H9 (cell line): ENCODE results near the gene DENND1A. TPM values are rescaled to one million over a fixed set of nuclear protein-coding genes. Genes with fewer than 3 reads are reported as not detected.

Experiments used
- DNase-seq: peaks from one replicate; pipeline ENCODE4 v3.0.0-alpha.2; 2017
- H2AFZ ChIP-seq: one replicate; pipeline ENCODE4 v1.6.1; 2013; ENCODE audit warnings: mild to moderate bottlenecking, low read length, control low read depth, moderate library complexity
- H2AK5ac ChIP-seq: 2 replicates; pipeline ENCODE4 v1.6.1; 2013; ENCODE audit warnings: low read length, control low read depth, mixed read lengths; ENCODE audit not compliant: insufficient read length
- H2BK120ac ChIP-seq: one replicate; pipeline ENCODE4 v1.6.1; 2013; ENCODE audit warnings: low read depth, mild to moderate bottlenecking, low read length, control low read depth, inconsistent platforms; ENCODE audit not compliant: poor library complexity, severe bottlenecking
- H2BK12ac ChIP-seq: 2 replicates; pipeline ENCODE4 v1.6.1; 2013; ENCODE audit warnings: low read length, control low read depth, mixed read lengths, low read depth; ENCODE audit not compliant: insufficient read length
- H2BK15ac ChIP-seq: 2 replicates; pipeline ENCODE4 v1.6.1; 2013; ENCODE audit warnings: low read depth, low read length, control low read depth
- H2BK20ac ChIP-seq: one replicate; pipeline ENCODE4 v1.6.1; 2013; ENCODE audit warnings: low read depth, mild to moderate bottlenecking, low read length, control low read depth, inconsistent platforms; ENCODE audit not compliant: poor library complexity, severe bottlenecking
- H2BK5ac ChIP-seq: 2 replicates; pipeline ENCODE4 v1.6.1; 2013; ENCODE audit warnings: low read length, control low read depth, mixed read lengths; ENCODE audit not compliant: insufficient read length
- H3K14ac ChIP-seq: 2 replicates; pipeline ENCODE4 v1.6.1; 2013; ENCODE audit warnings: low read length, control low read depth; ENCODE audit not compliant: insufficient read depth
- H3K18ac ChIP-seq: 2 replicates; pipeline ENCODE4 v1.6.1; 2013; ENCODE audit warnings: low read depth, mild to moderate bottlenecking, mixed read lengths, low read length, control low read depth; ENCODE audit not compliant: insufficient read length
- H3K23ac ChIP-seq: 2 replicates; pipeline ENCODE4 v1.6.1; 2013; ENCODE audit warnings: low read length, control low read depth, mixed read lengths, low read depth; ENCODE audit not compliant: insufficient read length
- H3K23me2 ChIP-seq: 2 replicates; pipeline ENCODE4 v1.6.1; 2013; ENCODE audit warnings: low read depth, mild to moderate bottlenecking, mixed read lengths, low read length, control low read depth; ENCODE audit not compliant: insufficient read length, poor library complexity, severe bottlenecking
- H3K27ac ChIP-seq: 2 replicates; pipeline ENCODE4 v1.5.1; 2013; ENCODE audit warnings: low read length, control low read depth, mixed read lengths, low read depth; ENCODE audit not compliant: insufficient read length
- H3K27me3 ChIP-seq: 2 replicates; pipeline ENCODE4 v1.6.1; 2013; ENCODE audit warnings: low read length, control low read depth, inconsistent platforms; ENCODE audit not compliant: insufficient read depth
- H3K4ac ChIP-seq: 2 replicates; pipeline ENCODE4 v1.6.1; 2013; ENCODE audit warnings: low read depth, mild to moderate bottlenecking, control low read depth, inconsistent platforms, low read length, moderate library complexity
- H3K4me1 ChIP-seq: 2 replicates; pipeline ENCODE4 v1.6.1; 2013; ENCODE audit warnings: low read length, control low read depth, inconsistent platforms; ENCODE audit not compliant: insufficient read depth
- H3K4me2 ChIP-seq: 2 replicates; pipeline ENCODE4 v1.6.1; 2013; ENCODE audit warnings: low read length, control low read depth, mixed read lengths; ENCODE audit not compliant: insufficient read length, insufficient read depth
- H3K56ac ChIP-seq: 2 replicates; pipeline ENCODE4 v1.6.1; 2013; ENCODE audit warnings: low read depth, mild to moderate bottlenecking, mixed read lengths, low read length, control low read depth; ENCODE audit not compliant: insufficient read length
- H3K79me1 ChIP-seq: 2 replicates; pipeline ENCODE4 v1.6.1; 2013; ENCODE audit warnings: low read depth, mild to moderate bottlenecking, moderate library complexity, low read length, control low read depth, inconsistent platforms; ENCODE audit not compliant: insufficient read depth, poor library complexity, severe bottlenecking
- H3K79me2 ChIP-seq: 2 replicates; pipeline ENCODE4 v1.6.1; 2013; ENCODE audit warnings: low read length, control low read depth, inconsistent platforms; ENCODE audit not compliant: insufficient read depth
- H3K9ac ChIP-seq: 2 replicates; pipeline ENCODE4 v1.6.1; 2013; ENCODE audit warnings: low read length, control low read depth, mixed read lengths; ENCODE audit not compliant: insufficient read length; ENCODE audit errors: extremely low read depth
- H3K9me3 ChIP-seq: one replicate; pipeline ENCODE4 v1.6.1; 2013; ENCODE audit warnings: low read depth, low read length, inconsistent platforms; ENCODE audit not compliant: control insufficient read depth
- H3T11ph ChIP-seq: one replicate; pipeline ENCODE4 v1.6.1; 2013; ENCODE audit warnings: mild to moderate bottlenecking, low read length, control low read depth, inconsistent platforms
- H4K20me1 ChIP-seq: one replicate; pipeline ENCODE4 v1.6.1; 2013; ENCODE audit not compliant: control insufficient read depth, insufficient read length, insufficient read depth
- H4K5ac ChIP-seq: 2 replicates; pipeline ENCODE4 v1.6.1; 2013; ENCODE audit warnings: low read depth, mild to moderate bottlenecking, mixed read lengths, low read length, control low read depth; ENCODE audit not compliant: insufficient read length
- H4K8ac ChIP-seq: replicated peaks from 2 replicates; pipeline ENCODE4 v1.6.1; 2013; ENCODE audit warnings: low read length, control low read depth, mixed read lengths, low read depth; ENCODE audit not compliant: insufficient read length
- H4K91ac ChIP-seq: 2 replicates; pipeline ENCODE4 v1.6.1; 2013; ENCODE audit warnings: low read depth, mild to moderate bottlenecking, moderate library complexity, mixed read lengths, low read length, control low read depth; ENCODE audit not compliant: insufficient read length
- H3K27ac Mint-ChIP-seq, 3 experiments: 2 replicates in 2 of 3; 3 replicates in 1 of 3; pipeline ENCODE4 v1.8.0; 2020 to 2021; ENCODE audit warnings: mixed read lengths in 3 of 3, mild to moderate bottlenecking in 1 of 3, moderate library complexity in 1 of 3
- H3K27me3 Mint-ChIP-seq: 2 replicates; pipeline ENCODE4 v1.8.0; 2021; ENCODE audit warnings: low read depth, mild to moderate bottlenecking, moderate library complexity, mixed read lengths
- H3K36me3 Mint-ChIP-seq, 3 experiments: 2 replicates in 2 of 3; 3 replicates in 1 of 3; pipeline ENCODE4 v1.8.0; 2020 to 2021; ENCODE audit warnings: low read depth in 3 of 3, mixed read lengths in 3 of 3; ENCODE audit not compliant: insufficient read depth in 1 of 3
- H3K4me1 Mint-ChIP-seq, 2 experiments: 2 replicates each; pipeline ENCODE4 v1.8.0; 2020; ENCODE audit warnings: mixed read lengths in 2 of 2
- H3K4me3 Mint-ChIP-seq, 2 experiments: 2 replicates in 1 of 2; 3 replicates in 1 of 2; pipeline ENCODE4 v1.8.0; 2020 to 2021; ENCODE audit warnings: mild to moderate bottlenecking in 2 of 2, mixed read lengths in 2 of 2, moderate library complexity in 1 of 2
- H3K9me3 Mint-ChIP-seq, 2 experiments: 2 replicates in 1 of 2; 3 replicates in 1 of 2; pipeline ENCODE4 v1.8.0; 2020; ENCODE audit warnings: mild to moderate bottlenecking in 2 of 2, mixed read lengths in 2 of 2, moderate library complexity in 1 of 2
- WGBS: extraction: QIAGEN DNeasy Blood & Tissue Kit; methylation state at CpG from one replicate; pipeline ENCODE4 v1.1.7; 2013; ENCODE audit warnings: missing lambda C conversion rate, low lambda C conversion rate, mixed read lengths; ENCODE audit not compliant: insufficient read length; ENCODE audit errors: extremely low coverage; 5-methylcytosine and 5-hydroxymethylcytosine counted together
- total RNA-seq: library from RNA; stranded (reverse); gene quantifications from 2 replicates; pipeline ENCODE4 v1.2.1, GENCODE V29; 2021
- TF ChIP-seq, protein P1 (sequence below): fragments of 200-600 bp; sonication (generic); conservative IDR thresholded peaks from 3 replicates; pipeline ENCODE4 v1.8.0; 2021; ENCODE audit warnings: antibody characterized with exemption, mild to moderate bottlenecking

Gene DENND1A
- total RNA-seq, 1 experiment from 2014 or later: 20.4 TPM

DNA sequence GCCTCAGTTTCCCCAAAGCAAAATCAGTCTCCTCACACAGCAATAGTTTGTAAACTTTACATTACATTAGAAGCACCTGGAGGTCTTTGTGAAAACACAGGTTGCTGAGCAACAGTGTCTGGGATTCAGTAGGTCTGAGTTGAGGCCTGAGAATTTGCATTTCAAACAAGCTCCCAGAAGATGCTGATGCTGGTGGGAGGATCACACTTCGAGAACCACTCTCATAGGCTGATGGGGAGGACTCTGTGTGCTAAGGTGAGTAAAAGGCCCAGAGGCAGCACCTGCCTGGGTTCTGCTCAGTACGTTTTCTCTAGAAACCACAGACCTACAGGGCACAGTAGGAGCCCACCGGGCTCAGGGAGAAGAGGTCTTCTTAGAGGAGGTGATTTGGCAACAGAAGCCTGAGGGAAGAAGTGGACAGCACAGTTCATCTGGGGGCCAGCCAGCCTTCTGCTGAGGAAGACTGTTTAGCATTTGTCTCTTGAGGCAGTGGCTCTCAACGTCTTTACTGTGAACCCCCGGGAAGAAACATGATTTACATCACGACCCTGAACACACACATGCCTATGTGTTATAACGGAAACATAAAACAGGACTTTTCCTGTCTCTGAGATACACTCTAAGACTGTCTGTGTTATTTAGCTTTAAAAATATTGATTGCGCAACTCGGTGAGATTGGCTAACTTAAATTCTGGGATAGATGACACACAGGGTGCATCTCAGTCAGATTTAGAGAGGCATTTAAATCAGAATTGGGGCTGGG, 24.8 kb upstream of the DENND1A start:
- Histone ChIP-seq H2BK15ac (no peak overlapping the region), H3K9me3 (no peaks in the 10 kb centered on the region), H2AFZ (no peak overlapping the region), H3K4me1 (no peaks in the 10 kb centered on the region), H2BK20ac (no peak overlapping the region), H4K91ac (no peak overlapping the region), H3T11ph (no peak overlapping the region), H3K18ac (peak overlapping the region; percentile 32), H4K8ac (no peak overlapping the region), H3K79me2 (no peaks in the 10 kb centered on the region), H3K23me2 (no peaks in the 10 kb centered on the region), H3K14ac (no peak overlapping the region), H2BK12ac (no peak overlapping the region), H3K79me1 (no peaks in the 10 kb centered on the region), H2BK5ac (no peak overlapping the region), H2AK5ac (no peak overlapping the region), H3K56ac (no peak overlapping the region), H3K4ac (no peak overlapping the region), H3K4me2 (no peak overlapping the region), H4K5ac (no peak overlapping the region), H3K9ac (no peak overlapping the region), H3K23ac (no peak overlapping the region), H4K20me1 (no peaks in the 10 kb centered on the region), H3K27ac (no peak overlapping the region), H3K27me3 (no peaks in the 10 kb centered on the region), H2BK120ac (no peak overlapping the region)
- WGBS: no CpG with 5 or more reads among the region's 9 CpGs
- Mint-ChIP-seq H3K36me3 (no peaks in the 10 kb centered on the region), H3K27ac (peak overlapping the region in 1 of 3 experiments; percentile 18; a peak in 1 of 7 replicates), H3K9me3 (no peaks in the 10 kb centered on the region; a peak in 1 of 5 replicates), H3K27me3 (peaks cover 42% of the 10 kb centered on the region), H3K4me1 (peaks cover 13 to 25% of the 10 kb centered on the region in 2 experiments), H3K4me3 (no peak overlapping the region)
- peak; percentile 66 for DNase-seq
- TF ChIP-seq, protein P1, sequence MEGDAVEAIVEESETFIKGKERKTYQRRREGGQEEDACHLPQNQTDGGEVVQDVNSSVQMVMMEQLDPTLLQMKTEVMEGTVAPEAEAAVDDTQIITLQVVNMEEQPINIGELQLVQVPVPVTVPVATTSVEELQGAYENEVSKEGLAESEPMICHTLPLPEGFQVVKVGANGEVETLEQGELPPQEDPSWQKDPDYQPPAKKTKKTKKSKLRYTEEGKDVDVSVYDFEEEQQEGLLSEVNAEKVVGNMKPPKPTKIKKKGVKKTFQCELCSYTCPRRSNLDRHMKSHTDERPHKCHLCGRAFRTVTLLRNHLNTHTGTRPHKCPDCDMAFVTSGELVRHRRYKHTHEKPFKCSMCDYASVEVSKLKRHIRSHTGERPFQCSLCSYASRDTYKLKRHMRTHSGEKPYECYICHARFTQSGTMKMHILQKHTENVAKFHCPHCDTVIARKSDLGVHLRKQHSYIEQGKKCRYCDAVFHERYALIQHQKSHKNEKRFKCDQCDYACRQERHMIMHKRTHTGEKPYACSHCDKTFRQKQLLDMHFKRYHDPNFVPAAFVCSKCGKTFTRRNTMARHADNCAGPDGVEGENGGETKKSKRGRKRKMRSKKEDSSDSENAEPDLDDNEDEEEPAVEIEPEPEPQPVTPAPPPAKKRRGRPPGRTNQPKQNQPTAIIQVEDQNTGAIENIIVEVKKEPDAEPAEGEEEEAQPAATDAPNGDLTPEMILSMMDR: no peak
